Fibroblast of the aortic adventitia (primary cell): Measurements from ENCODE around the gene DCST2. TPM values are rescaled to one million over a fixed set of nuclear protein-coding genes. Genes with fewer than 3 reads are reported as not detected.

ENCODE experiments used
- DNase-seq: peaks from one replicate; pipeline ENCODE4 v3.0.0-alpha.2; 2010; ENCODE audit warnings: low read depth
- H3K4me3 ChIP-seq: 2 replicates; pipeline ENCODE4 v1.5.1; 2011; ENCODE audit warnings: low read depth, mild to moderate bottlenecking, control low read depth, low read length, moderate library complexity
- CTCF ChIP-seq: IDR thresholded peaks from 2 replicates; pipeline ENCODE4 v1.5.1; 2011; ENCODE audit warnings: mild to moderate bottlenecking, low read length, control low read depth, inconsistent platforms; ENCODE audit not compliant: insufficient read depth
- total RNA-seq: library from RNA; depleted of rRNA; stranded (reverse); fragments of >200 nt; gene quantifications from 2 replicates; pipeline ENCODE4 v1.2.3, GENCODE V29; 2012; ENCODE audit warnings: low replicate concordance

DCST2 gene
- total RNA-seq, 1 donor: 0.09 TPM

GRCh38 chr1:155001675-155002463, 31.7 kb downstream of the DCST2 start:
- H3K4me3 ChIP-seq: peak overlapping the region; percentile 91
- TF ChIP-seq CTCF: peak; percentile 61
- DNase-seq: peak; percentile 98

GRCh38 chr1:155001425-155001674, 32.2 kb downstream of the DCST2 start:
- no peak for DNase-seq
- H3K4me3 ChIP-seq: peak overlapping the region; percentile 79
- TF ChIP-seq CTCF: no peak

DNA sequence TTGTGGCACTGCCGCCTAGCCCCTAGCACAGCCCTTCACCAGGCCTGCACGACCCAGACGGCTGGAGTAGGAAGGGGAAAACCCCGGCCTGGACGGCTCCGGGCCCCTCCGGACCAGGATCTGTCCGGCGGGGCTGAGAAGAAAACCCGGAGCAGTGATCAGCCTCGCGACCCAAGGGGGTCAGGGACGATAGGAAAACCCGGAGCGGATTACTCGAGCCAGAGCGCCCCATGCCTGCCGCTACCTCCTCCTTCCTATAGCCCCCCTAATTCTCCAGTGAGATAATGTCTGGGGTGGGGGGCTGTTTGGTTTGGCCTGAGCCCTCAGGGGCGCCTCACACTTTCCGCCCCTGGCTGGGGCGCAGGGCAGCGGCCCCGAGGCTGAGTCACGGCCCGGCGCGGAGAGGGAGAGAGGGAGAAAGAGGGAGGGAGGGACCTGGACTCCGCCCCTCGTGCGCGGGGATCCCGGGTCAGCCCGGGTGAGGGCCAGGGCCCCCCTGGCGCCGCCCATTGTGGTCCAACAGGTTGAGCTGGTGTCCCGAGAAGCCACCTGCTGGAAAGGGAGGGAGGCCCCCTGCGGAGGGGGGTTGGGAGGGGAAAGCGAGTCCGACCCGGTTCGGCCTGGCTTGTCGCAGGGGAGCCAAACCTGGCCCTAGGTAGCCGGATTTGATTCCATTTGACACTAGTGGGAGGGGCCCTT, 32.7 kb downstream of the DCST2 start:
- no peak for TF ChIP-seq CTCF
- DNase-seq: peak; percentile 86
- H3K4me3 ChIP-seq: peak overlapping the region; percentile 79

DNA sequence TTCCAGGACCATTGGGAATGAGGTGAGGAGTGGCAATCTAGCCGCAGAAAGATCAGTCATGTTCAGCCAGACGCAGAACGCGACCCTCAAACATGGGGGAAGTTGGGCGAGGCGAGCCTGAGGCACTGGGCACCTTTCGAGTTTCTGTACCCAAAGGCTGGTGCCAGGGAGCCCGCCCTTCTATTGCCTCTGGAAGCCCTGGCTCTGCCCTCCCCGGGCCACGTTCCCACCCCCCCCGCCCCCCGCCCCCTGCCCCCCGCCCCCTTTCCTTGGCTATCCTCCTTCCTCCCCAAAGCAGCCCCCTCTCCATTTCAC, 33.2 kb downstream of the DCST2 start:
- DNase-seq: no peak
- TF ChIP-seq CTCF: no peak
- H3K4me3 ChIP-seq: peak overlapping the region; percentile 79

DNA sequence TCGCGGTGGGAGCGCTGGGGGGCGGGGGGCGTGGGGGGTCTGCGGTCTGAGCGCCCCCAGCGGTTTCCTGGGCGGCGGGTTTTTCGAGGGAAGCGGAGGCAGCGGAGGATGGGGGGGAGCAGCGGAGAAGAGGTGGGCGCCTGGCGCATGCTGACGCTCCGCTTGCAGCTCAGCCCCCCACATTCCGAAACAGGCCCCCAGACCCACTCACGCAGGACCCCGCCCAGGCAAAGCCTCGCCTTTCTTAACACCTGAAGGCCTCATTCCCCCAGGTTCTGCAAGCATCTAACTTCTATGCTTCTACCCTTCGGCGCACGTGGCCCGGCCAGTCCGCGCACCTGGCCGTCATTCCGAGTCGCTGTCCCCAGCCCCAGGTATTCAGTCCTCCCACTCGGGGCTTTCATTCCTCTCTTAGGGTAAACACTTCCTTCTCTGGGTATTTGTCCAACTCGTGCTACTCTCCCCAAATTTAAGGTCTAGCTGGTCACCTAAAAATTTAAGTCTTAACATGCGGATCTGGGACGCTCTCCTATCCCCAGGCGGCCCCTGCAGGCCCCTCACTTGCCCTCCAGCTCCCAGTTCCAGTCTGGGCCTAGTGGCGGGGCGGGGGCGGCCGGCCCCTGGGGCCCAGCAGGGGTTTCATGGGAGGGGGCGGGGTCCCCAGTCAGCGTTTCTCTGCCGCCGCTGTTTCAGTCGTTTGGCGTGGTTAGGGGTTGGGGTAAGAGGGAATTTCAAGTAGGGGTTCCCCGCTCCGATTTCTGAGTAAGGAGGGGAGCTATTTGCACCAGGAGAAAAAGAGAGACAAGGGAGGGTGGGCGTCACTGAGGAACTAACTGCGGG, 33.8 kb downstream of the DCST2 start:
- no peak for DNase-seq

More for the DNA sequence above, 33.8 kb downstream of the DCST2 start:
- peak overlapping the region; percentile 79 for H3K4me3 ChIP-seq
- TF ChIP-seq CTCF: no peak
